ENCODE data around the gene ANTKMT.
A peak's percentile ranks its signal among the peaks of the same experiment; 100 is the strongest.
"Not testable (repeated sequence)": the region's sequence is repeated elsewhere in the genome, so short reads cannot be mapped to it uniquely, and the experiment has no call there.

The ANTKMT gene

GRCh38 chr16:680967-681745, 39.8 kb upstream of the ANTKMT start:
- no peak for DNase-seq (ENCODE audit: extremely low read depth in 1 of 2, low read depth in 1 of 2)

GRCh38 chr16:681746-682427, 39.1 kb upstream of the ANTKMT start:
- DNase-seq (ENCODE audit: extremely low read depth in 1 of 2, low read depth in 1 of 2) = no peak

DNA sequence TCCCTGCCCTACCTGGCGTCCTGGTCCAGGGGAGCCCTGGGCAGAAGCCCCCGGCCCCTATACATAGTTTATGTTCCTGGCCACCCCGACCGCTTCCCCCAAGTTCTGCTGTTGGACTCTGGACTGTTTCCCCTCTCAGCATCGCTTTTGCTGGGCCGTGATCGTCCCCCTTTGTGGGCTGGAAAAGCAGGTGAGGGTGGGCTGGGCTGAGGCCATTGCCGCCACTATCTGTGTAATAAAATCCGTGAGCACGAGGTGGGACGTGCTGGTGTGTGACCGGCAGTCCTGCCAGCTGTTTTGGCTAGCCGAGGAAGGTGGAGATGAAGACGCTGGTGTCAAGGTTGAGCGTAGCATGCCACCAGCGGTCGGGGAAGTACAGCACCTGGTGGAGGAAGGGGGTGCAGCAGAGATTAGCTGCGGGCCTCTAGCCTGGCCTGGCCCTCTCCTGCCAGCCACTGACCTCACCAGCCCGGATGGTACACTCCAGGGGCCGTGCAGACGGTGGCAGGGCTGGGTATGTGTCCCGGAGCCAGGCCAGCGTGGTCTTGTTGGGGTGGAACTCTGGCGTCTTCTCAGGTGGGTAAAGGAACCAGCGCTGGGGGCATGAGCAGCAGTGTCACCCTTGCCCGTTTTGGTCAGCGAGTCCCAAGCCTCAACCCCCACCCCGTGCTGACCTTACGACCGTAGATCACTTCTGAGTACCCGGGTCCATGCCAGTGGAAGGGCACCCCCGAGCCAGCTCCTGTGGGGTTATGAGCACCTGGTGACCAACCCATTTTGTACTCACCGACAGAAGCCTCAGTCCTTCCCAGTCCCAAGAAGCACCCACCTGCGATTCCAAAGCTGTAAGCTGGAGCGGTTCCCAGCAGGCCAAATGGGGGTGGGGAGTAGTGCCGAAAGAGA, 38.2 kb upstream of the ANTKMT start:
- no peak for DNase-seq (ENCODE audit: extremely low read depth in 1 of 2, low read depth in 1 of 2)

DNA sequence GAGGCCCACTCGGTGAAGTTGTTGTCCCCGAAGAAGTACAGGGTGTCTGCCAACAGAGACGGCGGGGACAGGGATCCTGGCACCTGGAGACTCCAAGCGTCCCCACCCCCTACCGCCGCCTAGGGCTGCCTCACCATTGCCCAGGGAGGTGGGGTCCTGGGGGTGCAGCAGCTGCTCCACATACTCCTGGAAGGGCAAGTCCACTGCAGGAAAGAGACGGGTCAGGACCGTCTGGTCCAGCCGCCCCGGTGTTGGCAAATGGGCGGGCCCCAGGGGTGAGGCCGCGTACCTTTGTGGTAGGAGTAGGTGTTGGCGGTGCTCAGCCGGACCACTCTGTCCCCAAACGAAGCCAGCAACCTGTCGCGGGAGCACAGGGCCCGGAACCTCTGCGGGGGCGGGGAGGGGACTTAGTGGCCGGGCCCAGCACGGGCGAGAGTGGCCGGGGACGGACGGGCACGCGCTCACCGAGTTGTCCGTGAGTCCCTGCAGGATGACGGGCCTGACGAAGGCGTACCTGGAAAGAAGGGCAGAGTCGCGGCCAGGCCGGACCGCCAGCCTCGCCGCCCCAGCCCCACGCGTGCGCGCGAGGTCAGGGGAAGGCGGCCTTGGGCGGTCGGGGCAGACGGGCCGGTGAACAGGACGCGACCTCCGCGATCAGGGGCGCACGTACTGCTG, 37.4 kb upstream of the ANTKMT start:
- DNase-seq (ENCODE audit: extremely low read depth in 1 of 2, low read depth in 1 of 2) = no peak

DNA sequence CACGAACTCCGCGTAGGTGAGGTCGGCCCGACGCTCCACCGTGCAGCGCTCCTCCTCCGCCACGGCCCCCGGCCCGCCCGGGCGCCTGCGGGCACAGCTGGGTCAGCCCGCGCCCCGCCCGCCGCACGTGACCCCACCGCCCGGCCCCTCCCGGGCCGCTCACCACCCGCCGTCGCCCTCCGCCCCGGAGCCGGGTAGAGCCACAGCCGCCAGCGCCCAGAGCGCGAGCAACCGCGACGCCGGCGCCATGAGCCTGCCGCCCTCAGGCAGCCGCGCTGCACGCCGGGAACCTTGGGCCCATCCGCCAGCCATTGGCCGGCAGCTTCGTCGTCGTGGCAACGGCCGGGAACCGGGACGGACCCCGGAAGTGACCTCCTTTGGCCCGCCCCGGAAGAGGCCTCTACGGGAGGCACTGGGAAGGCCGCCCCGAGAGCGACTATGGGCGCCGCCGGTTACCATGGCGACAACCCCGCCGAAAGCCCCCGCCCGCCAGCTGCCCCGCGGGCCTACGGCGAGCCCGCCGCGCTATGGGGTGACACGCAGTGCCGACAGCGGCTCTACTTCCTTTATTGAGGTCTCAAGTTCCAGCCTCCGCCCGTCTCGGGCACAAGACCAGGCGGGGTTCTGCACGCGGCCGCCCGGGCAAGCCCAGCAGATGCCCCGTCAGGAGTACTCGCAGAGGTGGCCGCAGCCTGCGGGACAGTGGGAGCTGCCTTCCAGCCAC, 36.7 kb upstream of the ANTKMT start, which contains the start of gene JMJD8:
TSS of gene JMJD8 (minus strand) at position 264 of the 724 bp plus-strand sequence. CDS start at position 249, 15 bp downstream.
- peak; percentile 85 to 94 for DNase-seq (ENCODE audit: extremely low read depth in 1 of 2, low read depth in 1 of 2)

DNA sequence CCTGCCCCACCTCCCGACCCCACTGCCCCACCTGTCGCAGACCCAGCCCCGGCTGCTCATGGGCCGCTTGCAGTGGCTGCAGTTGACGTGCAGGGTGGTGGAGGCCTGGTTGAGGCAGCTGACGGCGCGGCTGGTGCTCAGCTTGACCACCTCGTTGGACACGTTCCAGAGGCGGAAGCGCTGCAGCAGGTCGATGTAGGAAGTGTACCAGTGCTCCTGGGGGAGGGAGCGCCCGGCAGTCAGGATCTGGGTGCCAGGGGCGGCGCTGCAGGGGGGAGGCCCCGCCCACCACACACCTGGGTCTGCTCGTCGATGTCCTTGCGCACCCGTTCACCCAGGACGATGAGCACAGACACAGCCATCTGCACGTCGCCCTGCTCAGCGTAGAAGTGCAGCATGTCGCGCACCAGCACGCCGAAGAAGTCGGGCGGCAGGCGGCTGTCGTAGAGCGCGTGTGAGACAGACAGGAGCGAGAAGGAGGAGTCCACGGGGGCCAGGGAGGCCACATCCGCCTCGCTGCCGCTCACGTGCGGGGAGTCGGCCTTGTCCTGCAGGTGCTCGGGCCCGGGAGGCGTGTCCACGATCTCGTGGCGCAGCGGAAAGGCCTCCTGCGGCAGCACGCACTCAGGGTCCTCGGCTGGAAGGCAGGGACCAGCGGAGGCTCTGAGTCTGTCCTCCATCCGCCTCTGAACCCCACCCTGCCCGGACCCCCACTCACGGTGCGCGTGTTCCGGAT, 35.8 kb upstream of the ANTKMT start:
- no peak for DNase-seq (ENCODE audit: extremely low read depth in 1 of 2, low read depth in 1 of 2)

DNA sequence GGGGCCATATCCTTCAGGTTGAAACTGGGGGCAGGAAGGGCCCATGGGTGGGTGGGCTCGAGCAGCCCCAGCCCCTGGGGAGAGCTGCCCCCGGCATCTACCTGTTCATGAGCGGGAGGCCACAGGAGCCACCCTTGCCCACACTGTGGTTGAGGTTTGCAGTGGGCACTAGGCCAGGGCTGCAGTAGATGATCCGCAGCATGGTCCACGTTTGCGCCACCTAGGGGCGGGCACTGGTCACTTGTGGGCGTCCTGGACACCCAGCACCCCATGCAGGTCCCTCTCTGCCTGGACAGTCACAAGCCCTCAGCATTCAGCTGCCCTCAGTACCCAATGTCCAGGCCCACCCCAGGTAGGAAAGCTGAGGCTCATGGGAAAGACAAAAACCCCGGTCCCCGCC, 35.0 kb upstream of the ANTKMT start:
- DNase-seq (ENCODE audit: extremely low read depth in 1 of 2, low read depth in 1 of 2) = no peak

GRCh38 chr16:686459-687260, 34.3 kb upstream of the ANTKMT start:
- DNase-seq (ENCODE audit: extremely low read depth in 1 of 2, low read depth in 1 of 2) = no peak

DNA sequence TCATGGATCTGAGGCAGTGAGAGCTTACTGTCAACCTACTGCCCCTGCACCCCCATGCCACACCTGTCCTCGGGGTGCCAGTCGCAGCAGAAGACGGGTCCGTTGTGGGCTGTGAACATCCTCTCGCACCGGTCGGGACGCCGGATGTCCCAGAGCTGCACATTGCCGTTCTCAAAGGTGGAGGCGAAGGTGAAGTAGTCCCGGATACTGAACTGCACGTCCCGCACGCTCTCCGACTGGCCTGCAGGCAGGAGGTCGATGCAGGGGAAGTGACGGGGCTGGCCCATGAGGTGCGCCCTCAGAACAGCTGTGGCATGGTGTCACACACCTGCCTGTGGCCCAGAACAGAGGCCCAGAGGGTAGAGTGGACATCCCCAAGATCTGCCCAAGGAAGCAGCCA, 33.4 kb upstream of the ANTKMT start:
- no peak for DNase-seq (ENCODE audit: extremely low read depth in 1 of 2, low read depth in 1 of 2)

DNA sequence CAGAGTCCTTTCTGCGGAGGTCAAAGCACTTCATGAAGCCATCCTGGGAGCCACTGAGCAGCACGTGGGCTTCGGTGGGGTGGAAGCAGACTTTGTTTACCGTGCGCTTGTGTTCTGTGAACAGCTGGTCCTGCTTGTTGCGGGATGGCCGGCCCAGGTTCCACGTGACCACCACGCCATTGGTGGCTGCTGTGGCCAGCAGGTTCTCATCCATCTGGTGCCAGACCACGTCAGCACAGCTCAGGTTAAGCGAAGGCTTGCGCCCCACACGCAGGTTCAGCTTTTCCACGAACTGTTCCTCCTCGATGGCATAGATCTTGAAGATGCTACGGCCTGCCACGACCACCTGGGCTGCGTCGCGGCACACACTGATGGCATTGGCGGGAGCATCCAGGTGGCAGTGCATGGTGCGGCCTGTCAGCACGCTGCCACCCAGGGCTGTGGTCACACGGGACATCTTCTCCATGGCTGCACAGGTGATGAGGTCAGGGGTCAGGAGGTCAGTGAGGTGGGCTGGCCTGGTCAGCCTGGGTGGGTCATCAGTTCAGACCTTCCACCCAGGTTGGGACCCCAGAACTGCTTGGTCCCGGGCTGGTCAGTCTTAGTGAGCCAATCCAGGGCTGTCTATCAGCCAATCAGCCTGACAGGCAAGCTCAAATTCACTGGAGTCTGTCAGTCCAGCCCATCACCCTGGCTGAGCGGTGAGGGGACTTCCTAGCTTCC, 31.6 kb upstream of the ANTKMT start:
- no peak for DNase-seq (ENCODE audit: extremely low read depth in 1 of 2, low read depth in 1 of 2)

- not testable (repeated sequence) for DNase-seq (ENCODE audit: extremely low read depth in 1 of 2, low read depth in 1 of 2)
Observed at GRCh38 chr16:691242-691641, 29.7 kb upstream of the ANTKMT start.

DNA sequence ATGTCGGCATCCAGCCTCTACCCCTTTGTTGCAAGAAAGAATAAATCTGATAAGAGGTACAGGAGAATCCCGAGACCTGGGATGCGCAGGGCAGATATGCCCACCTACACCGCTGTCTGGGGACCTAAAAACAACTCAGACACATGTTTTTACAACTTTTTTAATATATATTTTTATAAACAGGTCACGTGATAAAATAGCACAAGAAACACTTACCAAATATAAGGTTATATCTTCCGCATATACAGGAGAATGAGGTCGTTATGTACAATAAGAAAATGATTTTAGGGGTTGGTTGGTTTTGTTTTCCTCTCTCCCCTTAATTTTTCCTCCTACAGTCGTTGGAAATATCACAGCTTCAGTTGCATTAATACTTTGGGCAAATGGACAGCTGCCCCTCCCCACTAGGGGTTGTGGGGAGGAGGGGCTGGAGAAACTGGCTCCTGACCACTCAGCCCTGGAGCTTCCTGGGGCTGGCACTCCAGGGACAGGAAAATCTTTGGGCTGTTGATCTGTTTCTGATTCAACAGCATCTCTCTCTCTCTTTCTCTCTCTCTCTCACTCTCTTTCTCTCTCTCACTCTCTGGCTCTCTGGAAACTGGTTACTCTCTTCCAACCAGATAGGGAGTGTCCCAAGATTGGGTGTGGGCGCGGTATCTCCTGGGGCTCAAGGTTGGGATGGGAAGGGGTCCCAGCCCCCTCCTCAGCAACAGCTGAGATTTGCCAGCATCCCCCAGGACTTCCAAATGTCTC, 28.4 kb upstream of the ANTKMT start:
- DNase-seq (ENCODE audit: extremely low read depth in 1 of 2, low read depth in 1 of 2) = no peak

- no peak for DNase-seq (ENCODE audit: extremely low read depth in 1 of 2, low read depth in 1 of 2)
Observed at GRCh38 chr16:693364-693763, 27.6 kb upstream of the ANTKMT start.

GRCh38 chr16:693766-694165, 27.2 kb upstream of the ANTKMT start:
- DNase-seq (ENCODE audit: extremely low read depth in 1 of 2, low read depth in 1 of 2) = no peak

- DNase-seq (ENCODE audit: extremely low read depth in 1 of 2, low read depth in 1 of 2) = no peak
Observed at GRCh38 chr16:694187-694862, 26.6 kb upstream of the ANTKMT start.

GRCh38 chr16:694863-695354, 26.0 kb upstream of the ANTKMT start:
- no peak for DNase-seq (ENCODE audit: extremely low read depth in 1 of 2, low read depth in 1 of 2)
